ENCODE measurements around the gene CYP4B1.

DNA sequence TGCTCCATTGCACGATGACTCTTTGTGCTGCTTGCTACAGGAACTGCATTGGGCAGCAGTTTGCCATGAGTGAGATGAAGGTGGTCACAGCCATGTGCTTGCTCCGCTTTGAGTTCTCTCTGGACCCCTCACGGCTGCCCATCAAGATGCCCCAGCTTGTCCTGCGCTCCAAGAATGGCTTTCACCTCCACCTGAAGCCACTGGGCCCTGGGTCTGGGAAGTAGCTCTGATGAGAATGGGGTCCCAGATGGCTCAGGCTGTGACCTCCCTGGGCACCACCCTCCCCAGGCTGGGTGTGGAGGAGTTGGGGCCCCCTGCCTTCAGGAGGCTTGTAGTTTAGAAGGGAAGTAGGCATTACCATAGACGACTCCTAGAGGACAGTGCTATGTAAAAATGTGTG lies 19.7 kb downstream of the CYP4B1 start:
- TF ChIP-seq, protein P1, sequence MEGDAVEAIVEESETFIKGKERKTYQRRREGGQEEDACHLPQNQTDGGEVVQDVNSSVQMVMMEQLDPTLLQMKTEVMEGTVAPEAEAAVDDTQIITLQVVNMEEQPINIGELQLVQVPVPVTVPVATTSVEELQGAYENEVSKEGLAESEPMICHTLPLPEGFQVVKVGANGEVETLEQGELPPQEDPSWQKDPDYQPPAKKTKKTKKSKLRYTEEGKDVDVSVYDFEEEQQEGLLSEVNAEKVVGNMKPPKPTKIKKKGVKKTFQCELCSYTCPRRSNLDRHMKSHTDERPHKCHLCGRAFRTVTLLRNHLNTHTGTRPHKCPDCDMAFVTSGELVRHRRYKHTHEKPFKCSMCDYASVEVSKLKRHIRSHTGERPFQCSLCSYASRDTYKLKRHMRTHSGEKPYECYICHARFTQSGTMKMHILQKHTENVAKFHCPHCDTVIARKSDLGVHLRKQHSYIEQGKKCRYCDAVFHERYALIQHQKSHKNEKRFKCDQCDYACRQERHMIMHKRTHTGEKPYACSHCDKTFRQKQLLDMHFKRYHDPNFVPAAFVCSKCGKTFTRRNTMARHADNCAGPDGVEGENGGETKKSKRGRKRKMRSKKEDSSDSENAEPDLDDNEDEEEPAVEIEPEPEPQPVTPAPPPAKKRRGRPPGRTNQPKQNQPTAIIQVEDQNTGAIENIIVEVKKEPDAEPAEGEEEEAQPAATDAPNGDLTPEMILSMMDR (IDR thresholded peaks at IDR 0.05), result no peak
- TF ChIP-seq POLR2A (IDR thresholded peaks at IDR 0.05), result no peak

Measured in esophagus squamous epithelium (tissue), 4 donors.